ENCODE measurements around the gene GAPVD1. TPM values are rescaled to one million over a fixed set of nuclear protein-coding genes. Genes with fewer than 3 reads are reported as not detected.

Gene GAPVD1
- total and polyA plus RNA-seq, 2 of the 8 experiments (the other 6 are each of a cell fraction or from before 2014, with no cell fraction given): 5.5 to 40.5 TPM

DNA sequence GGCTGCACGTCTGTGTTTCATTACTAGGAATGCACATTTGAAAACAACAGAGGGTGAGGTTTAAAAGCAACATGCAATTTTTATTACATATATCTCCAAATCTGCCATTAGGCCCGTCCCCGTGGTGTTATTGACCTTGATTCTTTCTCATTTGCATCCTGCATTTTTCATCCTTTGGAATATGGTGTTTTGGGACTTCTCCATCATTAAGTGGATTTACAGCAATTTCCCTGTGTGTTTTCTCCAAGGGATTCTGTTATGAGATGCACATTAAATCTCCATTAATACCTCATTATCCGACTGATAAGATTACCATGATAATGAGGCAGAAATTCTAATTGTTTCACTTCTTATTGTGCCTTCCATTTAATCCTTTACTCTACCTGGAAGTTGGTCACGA, 117.6 kb downstream of the GAPVD1 start:
- H2BK5ac ChIP-seq (ENCODE audit: low read depth, low read length): no peak overlapping the region
- H3K27me3 ChIP-seq (replicated peaks in 1 of 4; ENCODE audit: control insufficient read depth in 3 of 4, extremely low read depth in 1 of 4, insufficient read depth in 3 of 4, low read length in 3 of 4): no peaks in the 10 kb centered on the region
- no peak overlapping the region; the same call in 1 of the 2 replicates for H2AFZ ChIP-seq (ENCODE audit: low read length)
- no peaks in the 10 kb centered on the region for H3K9me3 ChIP-seq (ENCODE audit: insufficient read depth in 2 of 2, low read depth in 1 of 2, low read length in 1 of 2)
- no peak overlapping the region for H3K4ac ChIP-seq (replicated peaks; ENCODE audit: insufficient read length, low read depth, low read length)
- H3K79me2 ChIP-seq (ENCODE audit: control insufficient read depth in 1 of 2, insufficient read depth in 2 of 2, low read length in 2 of 2): no peaks in the 10 kb centered on the region
- H2BK15ac ChIP-seq (ENCODE audit: low read length): no peak overlapping the region
- H3K56ac ChIP-seq (replicated peaks; ENCODE audit: insufficient read length, low read depth, low read length): no peak overlapping the region
- no peak overlapping the region for H3K9ac ChIP-seq (replicated peaks in 1 of 4; ENCODE audit: extremely low read depth in 1 of 4, low read depth in 3 of 4, low read length in 3 of 4)
- CTCF ChIA-PET (ENCODE audit: partially characterized antibody): interaction anchor here (1.3 to 1.5 kb wide), 2 partner anchors 8 to 123 kb away, joined by 3 to 4 read pairs; no protein-coding TSS in a partner anchor
- H3K4me2 ChIP-seq (ENCODE audit: insufficient read depth in 1 of 2, low read depth in 2 of 2, low read length in 2 of 2): no peak overlapping the region
- no peaks in the 10 kb centered on the region for H3K36me3 ChIP-seq (ENCODE audit: control insufficient read depth in 2 of 4, insufficient read depth in 4 of 4, low read length in 3 of 4)
- peaks cover 0 to 6% (median 2%) of the 10 kb centered on the region in 4 experiments; a peak in 3 of 7 replicates for H3K4me1 ChIP-seq (replicated peaks in 1 of 4; ENCODE audit: control insufficient read depth in 3 of 4, insufficient read depth in 4 of 4, low read length in 3 of 4)
- no peak overlapping the region for H2BK20ac ChIP-seq (ENCODE audit: low read length)
- no peak overlapping the region for H3K18ac ChIP-seq (ENCODE audit: extremely low read depth, low read length)
- no peak overlapping the region for H2BK120ac ChIP-seq (replicated peaks; ENCODE audit: low read depth, low read length)
- no peaks in the 10 kb centered on the region for H3K79me1 ChIP-seq (ENCODE audit: low read depth, low read length)
- no peak overlapping the region for H4K5ac ChIP-seq (ENCODE audit: insufficient read length, low read depth, low read length)
- H4K20me1 ChIP-seq (replicated peaks in 1 of 2; ENCODE audit: control insufficient read depth in 1 of 2, insufficient read depth in 2 of 2, low read length in 2 of 2): no peaks in the 10 kb centered on the region
- FAIRE-seq (no peak), DNase-seq (ENCODE audit: low read depth in 1 of 2, low spot score in 2 of 2) (no peak)
- no peak overlapping the region for H4K8ac ChIP-seq (ENCODE audit: extremely low read depth, insufficient read depth, low read length)
- H2BK12ac ChIP-seq (ENCODE audit: low read depth, low read length): no peak overlapping the region
- H4K91ac ChIP-seq (replicated peaks; ENCODE audit: insufficient read length, low read length): no peak overlapping the region
- H2AK5ac ChIP-seq (ENCODE audit: low read depth, low read length): no peak overlapping the region
- H3K23ac ChIP-seq (ENCODE audit: insufficient read length): no peak overlapping the region
- no peak overlapping the region for H3K4me3 ChIP-seq (ENCODE audit: extremely low read depth in 1 of 4, insufficient read depth in 2 of 4, low read depth in 3 of 4, low read length in 4 of 4)
- POLR2A ChIA-PET (ENCODE audit: partially characterized antibody): no interaction called here
- H3K27ac ChIP-seq (ENCODE audit: low read depth, low read length): no peak overlapping the region
- H3K14ac ChIP-seq (ENCODE audit: insufficient read length): no peak overlapping the region
- 88% methylated on average over 5 of the region's 5 CpGs; no CpG with 5 or more reads in 1 of the 2 experiments for WGBS, 2 experiments (ENCODE audit: extremely low coverage in 1 of 2, insufficient coverage in 1 of 2, insufficient read length in 1 of 2, insufficient replicate concordance in 2 of 2, low coverage in 1 of 2, low lambda C conversion rate in 2 of 2, missing lambda C conversion rate in 1 of 2)
- no peak for TF ChIP-seq NANOG (IDR thresholded peaks at IDR 0.05; ENCODE audit: insufficient read depth, low read depth, low read length, poor library complexity, severe bottlenecking)
- no peak for TF ChIP-seq PHF8 (conservative IDR thresholded peaks at IDR 0.05; ENCODE audit: low read depth, low read length)
- TF ChIP-seq YY1 (IDR thresholded peaks at IDR 0.05; ENCODE audit: low read depth, low read length): no peak
- no peaks in the 10 kb centered on the region for H3K23me2 ChIP-seq (ENCODE audit: low read depth, low read length)
